ACC112 (cell line): Measurements from ENCODE around the gene SATL1.
A peak's percentile ranks its signal among the peaks of the same experiment; 100 is the strongest.

Source experiments
- H2AFZ ChIP-seq: fragments of 200-600 bp; sonication (generic); one replicate; pipeline ENCODE4 v1.6.0; 2017; ENCODE audit warnings: antibody characterized with exemption, low read length; ENCODE audit not compliant: unreplicated experiment
- H3K27ac ChIP-seq: fragments of 200-600 bp; sonication (generic); 2 replicates; pipeline ENCODE4 v1.5.1; 2014; ENCODE audit warnings: low read depth, mild to moderate bottlenecking, antibody characterized with exemption, low read length, moderate library complexity
- H3K27me3 ChIP-seq: fragments of 200-600 bp; sonication (generic); 2 replicates; pipeline ENCODE4 v1.6.1; 2014; ENCODE audit warnings: mild to moderate bottlenecking, antibody characterized with exemption, low read length, moderate library complexity, mixed read lengths; ENCODE audit not compliant: insufficient read depth
- H3K36me3 ChIP-seq: fragments of 200-600 bp; sonication (generic); 2 replicates; pipeline ENCODE4 v1.6.1; 2016; ENCODE audit warnings: mild to moderate bottlenecking, antibody characterized with exemption, low read length, moderate library complexity, mixed read lengths; ENCODE audit not compliant: insufficient read depth
- H3K4me1 ChIP-seq: fragments of 200-600 bp; sonication (generic); one replicate; pipeline ENCODE4 v1.6.1; 2016; ENCODE audit warnings: low read length, mixed read lengths; ENCODE audit not compliant: insufficient read depth, unreplicated experiment, control insufficient read depth
- H3K4me3 ChIP-seq: fragments of 200-600 bp; sonication (generic); 2 replicates; pipeline ENCODE4 v1.5.1; 2014; ENCODE audit warnings: mild to moderate bottlenecking, low read depth, low read length
- H3K79me2 ChIP-seq: fragments of 200-600 bp; sonication (generic); one replicate; pipeline ENCODE4 v1.6.0; 2016; ENCODE audit warnings: low read length; ENCODE audit not compliant: control insufficient read depth, unreplicated experiment, insufficient read depth

SATL1 gene

DNA sequence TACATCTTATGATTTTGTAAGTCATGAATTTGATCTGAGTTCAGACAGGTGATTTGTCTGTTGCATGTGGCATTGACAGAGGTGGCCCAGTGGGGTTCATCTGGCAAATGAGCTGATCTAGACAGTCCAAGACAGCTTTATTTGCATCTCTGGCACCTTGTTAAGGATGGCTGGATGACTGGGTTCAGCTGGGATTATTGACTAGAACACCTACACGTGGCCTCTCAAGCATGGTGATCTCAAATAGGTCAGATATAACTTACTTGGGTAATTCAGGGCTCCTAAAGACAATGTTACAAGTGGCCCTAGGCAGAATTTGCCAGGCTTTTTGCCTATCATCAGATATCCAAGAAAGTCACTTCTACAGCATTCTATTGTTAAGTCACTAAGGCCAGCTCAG is 192.0 kb downstream of the SATL1 start:
- H3K4me1 ChIP-seq = peaks cover 17% of the 10 kb centered on the region
- H3K27me3 ChIP-seq = no peaks in the 10 kb centered on the region
- H3K36me3 ChIP-seq = 0 out of 2 replicates have a peak, but pooled peaks cover 3% of the 10 kb centered on the region
- H3K79me2 ChIP-seq = no peaks in the 10 kb centered on the region
- H2AFZ ChIP-seq = no peak overlapping the region
- no peak overlapping the region for H3K4me3 ChIP-seq
- peak overlapping the region; percentile 99 for H3K27ac ChIP-seq
